IMR-90 (cell line): ENCODE data around the gene XPO6. TPM values are rescaled to one million over a fixed set of nuclear protein-coding genes. Genes with fewer than 3 reads are reported as not detected.
A peak's percentile ranks its signal among the peaks of the same experiment; 100 is the strongest.

Experiments used
- ATAC-seq: fragments of 200-7000 bp; cut with Tn5 transposase; 2 replicates; pipeline ENCODE4 v1.9.1; 2020; ENCODE audit warnings: low read depth, mild to moderate bottlenecking, moderate library complexity
- BruUV-seq: library from RNA; stranded (reverse); fragments of 400-500 nt; replicated peaks from 2 replicates; lab custom pipeline; 2021; lab: Mats Ljungman, UMichigan
- CTCF ChIA-PET: fragments of 300-600 bp; formaldehyde crosslinking; extraction: SDS; loops from one replicate; lab custom pipeline; 2021; ENCODE audit warnings: antibody characterized with exemption; lab: Yijun Ruan, JAX
- POLR2A ChIA-PET: fragments of 300-600 bp; sonication (Branson Sonifier 250); formaldehyde crosslinking; loops from one replicate; lab custom pipeline; 2022; ENCODE audit warnings: antibody characterized with exemption; ENCODE audit not compliant: unreplicated experiment; lab: Charles Lee
- DNase-seq: peaks from one replicate; pipeline ENCODE4 v3.0.0; 2013
- H2AFZ ChIP-seq: replicated peaks from 2 replicates; pipeline ENCODE3; 2013; ENCODE audit warnings: low read length, mild to moderate bottlenecking; ENCODE audit not compliant: poor library complexity
- H2AK5ac ChIP-seq: 2 replicates; pipeline ENCODE4 v1.6.1; 2013; ENCODE audit warnings: low read depth, low read length, inconsistent platforms
- H2AK9ac ChIP-seq: replicated peaks from 2 replicates; pipeline ENCODE3; 2013; ENCODE audit warnings: mild to moderate bottlenecking, low read depth, low read length, moderate library complexity; ENCODE audit not compliant: poor library complexity
- H2BK120ac ChIP-seq: 2 replicates; pipeline ENCODE4 v1.6.1; 2013; ENCODE audit warnings: low read depth, low read length, inconsistent platforms
- H2BK15ac ChIP-seq: 3 replicates; pipeline ENCODE4 v1.6.1; 2013; ENCODE audit warnings: low read depth, low read length, inconsistent platforms
- H2BK20ac ChIP-seq: 2 replicates; pipeline ENCODE4 v1.6.1; 2013; ENCODE audit warnings: low read depth, mild to moderate bottlenecking, inconsistent platforms, low read length, moderate library complexity
- H2BK5ac ChIP-seq: 2 replicates; pipeline ENCODE4 v1.6.1; 2013; ENCODE audit warnings: mild to moderate bottlenecking, low read depth, low read length, inconsistent platforms; ENCODE audit not compliant: poor library complexity, severe bottlenecking
- H3K14ac ChIP-seq: replicated peaks from 2 replicates; pipeline ENCODE4 v1.6.1; 2013; ENCODE audit warnings: low read depth, low read length, inconsistent platforms
- H3K18ac ChIP-seq: 2 replicates; pipeline ENCODE4 v1.6.1; 2013; ENCODE audit warnings: low read depth, low read length, control low read depth
- H3K23ac ChIP-seq: 2 replicates; pipeline ENCODE4 v1.6.1; 2013; ENCODE audit warnings: low read depth, low read length, inconsistent platforms
- H3K27ac ChIP-seq: 2 replicates; pipeline ENCODE4 v1.5.1; 2013; ENCODE audit warnings: mild to moderate bottlenecking, control low read depth, low read length; ENCODE audit not compliant: insufficient read depth
- H3K27me3 ChIP-seq: 2 replicates; pipeline ENCODE4 v1.6.1; 2013; ENCODE audit warnings: low read length; ENCODE audit not compliant: control insufficient read depth, insufficient read depth
- H3K36me3 ChIP-seq: 2 replicates; pipeline ENCODE4 v1.6.1; 2013; ENCODE audit warnings: low read length, mixed read lengths; ENCODE audit not compliant: control insufficient read depth, insufficient read depth
- H3K4ac ChIP-seq: 2 replicates; pipeline ENCODE4 v1.6.1; 2013; ENCODE audit warnings: low read depth, low read length, inconsistent platforms
- H3K4me1 ChIP-seq: 2 replicates; pipeline ENCODE4 v1.6.1; 2013; ENCODE audit warnings: low read length, mixed read lengths; ENCODE audit not compliant: control insufficient read depth, insufficient read depth
- H3K4me2 ChIP-seq: 2 replicates; pipeline ENCODE4 v1.6.1; 2013; ENCODE audit warnings: low read depth, mild to moderate bottlenecking, control low read depth, low read length, moderate library complexity
- H3K4me3 ChIP-seq: 2 replicates; pipeline ENCODE4 v1.5.1; 2013; ENCODE audit warnings: low read depth, mild to moderate bottlenecking, control low read depth, low read length, moderate library complexity; ENCODE audit not compliant: insufficient read depth
- H3K56ac ChIP-seq: 2 replicates; pipeline ENCODE4 v1.6.1; 2013; ENCODE audit warnings: low read length, inconsistent platforms; ENCODE audit not compliant: insufficient read depth; ENCODE audit errors: extremely low read depth
- H3K79me1 ChIP-seq, 2 experiments: 2 replicates each; pipeline ENCODE4 v1.6.1; 2013; ENCODE audit warnings: low read length in 2 of 2, inconsistent platforms in 1 of 2, low read depth in 1 of 2
- H3K9ac ChIP-seq: 2 replicates; pipeline ENCODE4 v1.6.1; 2013; ENCODE audit warnings: low read depth, low read length, control low read depth
- H3K9me1 ChIP-seq: 2 replicates; pipeline ENCODE4 v1.6.1; 2013; ENCODE audit warnings: low read length, inconsistent platforms; ENCODE audit not compliant: insufficient read depth
- H3K9me3 ChIP-seq: 2 replicates; pipeline ENCODE4 v1.6.1; 2013; ENCODE audit warnings: low read length; ENCODE audit not compliant: control insufficient read depth, insufficient read depth
- H4K20me1 ChIP-seq: 2 replicates; pipeline ENCODE4 v1.6.1; 2013; ENCODE audit warnings: low read length, inconsistent platforms; ENCODE audit not compliant: insufficient read depth
- H4K5ac ChIP-seq: 2 replicates; pipeline ENCODE4 v1.6.1; 2013; ENCODE audit warnings: mild to moderate bottlenecking, low read depth, low read length, control low read depth
- H4K8ac ChIP-seq, 2 experiments: 2 replicates each; pipeline ENCODE4 v1.6.1; 2013; ENCODE audit warnings: low read depth in 2 of 2, low read length in 2 of 2, control low read depth in 1 of 2, inconsistent platforms in 1 of 2
- H4K91ac ChIP-seq: 2 replicates; pipeline ENCODE4 v1.6.1; 2013; ENCODE audit warnings: low read depth, low read length, inconsistent platforms; ENCODE audit not compliant: insufficient read depth
- CEBPB ChIP-seq: IDR thresholded peaks from 2 replicates; pipeline ENCODE4 v1.6.1; 2012; ENCODE audit warnings: low read depth, low read length, improper control_type of control experiment
- CHD1 ChIP-seq: IDR thresholded peaks from 2 replicates; pipeline ENCODE4 v1.6.1; 2012; ENCODE audit warnings: low read depth, low read length, improper control_type of control experiment
- MAFK ChIP-seq: IDR thresholded peaks from 2 replicates; pipeline ENCODE4 v1.6.1; 2012; ENCODE audit warnings: low read depth, low read length, improper control_type of control experiment
- MXI1 ChIP-seq: IDR thresholded peaks from 2 replicates; pipeline ENCODE4 v1.6.1; 2012; ENCODE audit warnings: low read depth, mild to moderate bottlenecking, low read length, moderate library complexity, borderline replicate concordance
- NFE2L2 ChIP-seq: fragments of 150-350 bp; IDR thresholded peaks from 2 replicates; pipeline ENCODE4 v1.6.1; 2016; ENCODE audit warnings: low read depth, mild to moderate bottlenecking, low read length
- POLR2A ChIP-seq: IDR thresholded peaks from 2 replicates; pipeline ENCODE4 v1.6.1; 2012; ENCODE audit warnings: mild to moderate bottlenecking, low read depth, low read length
- RAD21 ChIP-seq: IDR thresholded peaks from 2 replicates; pipeline ENCODE4 v1.6.1; 2012; ENCODE audit warnings: low read length, improper control_type of control experiment
- WGBS, 2 experiments: methylation state at CpG; one replicate each; pipeline versions ENCODE4 v1.1.5 to v1.1.7; 2013; ENCODE audit warnings: missing lambda C conversion rate in 2 of 2; ENCODE audit not compliant: insufficient read length in 1 of 2; ENCODE audit errors: extremely low coverage in 2 of 2; 5-methylcytosine and 5-hydroxymethylcytosine counted together
- dilution Hi-C: fragments of 300-500 bp; cut with HindIII; formaldehyde crosslinking; loops from one replicate; pipeline ENCODE4 v1.14.3; 2018; ENCODE audit warnings: low sequenced_read_pairs; ENCODE audit not compliant: unreplicated experiment
- in situ Hi-C: fragments of 300-500 bp; cut with MboI; formaldehyde crosslinking; loops from 3 replicates; pipeline ENCODE4 v1.14.3; 2019; ENCODE audit warnings: low sequenced_read_pairs, inconsistent platforms, mixed read lengths
- intact Hi-C: fragments of 100-400 bp; cut with micrococcal nuclease; formaldehyde crosslinking; loops from 2 replicates; pipeline ENCODE4 v1.10.0; 2022
- polyA plus RNA-seq, 3 experiments: library from polyadenylated mRNA; depleted of rRNA; stranded (reverse); fragments of >200 nt; gene quantifications; 2 replicates each; pipeline ENCODE4 v1.2.3, GENCODE V29; 2012; ENCODE audit warnings: low replicate concordance in 1 of 3
- total RNA-seq: library from RNA; depleted of rRNA; stranded (reverse); fragments of >200 nt; gene quantifications from 2 replicates; pipeline ENCODE4 v1.2.3, GENCODE V29; 2012
- TF ChIP-seq, protein P1 (sequence below): fragments of 150-350 bp; IDR thresholded peaks from 2 replicates; pipeline ENCODE4 v1.6.1; 2017; ENCODE audit warnings: mild to moderate bottlenecking, antibody characterized with exemption, low read length, low read depth

Gene XPO6
- total and polyA plus RNA-seq, 2 of the 4 experiments (the other 2 are of a cell fraction) = 108 to 184 TPM

DNA sequence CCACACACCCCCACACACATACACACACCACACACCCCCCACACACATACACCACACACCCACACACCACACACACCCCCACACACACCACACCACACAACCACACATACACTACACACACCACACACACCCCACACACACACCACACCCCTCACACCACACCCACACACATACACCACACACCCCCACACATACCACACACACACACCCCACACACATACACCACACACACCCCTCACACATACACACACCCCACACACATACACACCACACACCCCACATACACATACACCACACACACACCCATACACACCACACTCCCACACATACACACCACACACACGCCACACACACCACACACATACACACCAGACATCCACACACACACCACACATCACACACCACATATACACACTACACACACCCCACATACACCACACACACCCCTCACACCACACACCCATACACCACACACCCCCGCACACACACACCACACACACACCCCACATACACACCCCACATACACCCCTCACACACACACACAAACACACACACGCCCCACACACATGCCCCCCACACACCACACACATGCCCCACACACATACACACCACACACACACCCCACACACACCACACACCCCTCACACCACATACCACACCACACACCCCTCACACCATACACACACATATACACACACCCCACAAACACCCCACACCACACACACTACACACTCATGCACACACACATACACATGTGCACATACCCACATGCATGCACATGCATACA is 122.4 kb downstream of the XPO6 start:
- no TSS peak for BruUV-seq

More for the DNA sequence above, 122.4 kb downstream of the XPO6 start:
- intact Hi-C loops = no loop called here
- Histone ChIP-seq H2BK120ac (no peak overlapping the region), H3K27ac (no peak overlapping the region), H4K91ac (no peak overlapping the region), H2AK5ac (peak overlapping the region; percentile 84; the same call in 1 of the 2 replicates), H2AFZ (peak overlapping the region; percentile 61), H3K4me3 (no peak overlapping the region), H4K20me1 (peaks cover 20% of the 10 kb centered on the region), H3K9me1 (peaks cover 15% of the 10 kb centered on the region), H3K27me3 (no peaks in the 10 kb centered on the region), H3K9me3 (no peaks in the 10 kb centered on the region), H3K36me3 (peaks cover 5% of the 10 kb centered on the region), H2BK5ac (peak overlapping the region; percentile 90), H4K8ac (no peak overlapping the region), H3K18ac (no peak overlapping the region), H3K23ac (no peak overlapping the region), H3K4ac (no peak overlapping the region), H2BK20ac (no peak overlapping the region), H2AK9ac (peak overlapping the region; percentile 13), H3K56ac (no peak overlapping the region), H3K79me1 (peaks cover 0 to 22% of the 10 kb centered on the region in 2 experiments; a peak in 2 of 4 replicates), H3K14ac (no peak overlapping the region), H3K4me2 (no peak overlapping the region), H3K4me1 (peaks cover 6% of the 10 kb centered on the region), H4K5ac (no peak overlapping the region), H3K9ac (no peak overlapping the region), H2BK15ac (no peak overlapping the region)
- in situ Hi-C loops = no loop called here
- ChIA-PET POLR2A (no interaction called here), CTCF (no interaction called here)
- WGBS, 2 experiments = 86% methylated on average over 2 of the region's 3 CpGs; no CpG with 5 or more reads in 1 of the 2 experiments
- ATAC-seq (no peak), DNase-seq (no peak)
- dilution Hi-C loops = no loop called here
- TF ChIP-seq CEBPB (no peak), POLR2A (no peak), NFE2L2 (no peak), MXI1 (no peak), CHD1 (no peak), MAFK (no peak), RAD21 (no peak)
- TF ChIP-seq, protein P1, sequence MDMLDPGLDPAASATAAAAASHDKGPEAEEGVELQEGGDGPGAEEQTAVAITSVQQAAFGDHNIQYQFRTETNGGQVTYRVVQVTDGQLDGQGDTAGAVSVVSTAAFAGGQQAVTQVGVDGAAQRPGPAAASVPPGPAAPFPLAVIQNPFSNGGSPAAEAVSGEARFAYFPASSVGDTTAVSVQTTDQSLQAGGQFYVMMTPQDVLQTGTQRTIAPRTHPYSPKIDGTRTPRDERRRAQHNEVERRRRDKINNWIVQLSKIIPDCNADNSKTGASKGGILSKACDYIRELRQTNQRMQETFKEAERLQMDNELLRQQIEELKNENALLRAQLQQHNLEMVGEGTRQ = no peak
